CD4-positive, alpha-beta T cell treated with Interleukin-17A for 1 hour (primary cell): ENCODE measurements around the gene PRKAR1B.
"Not testable (repeated sequence)": the region's sequence is repeated elsewhere in the genome, so short reads cannot be mapped to it uniquely, and the experiment has no call there.

Experiments used
- DNase-seq: peaks from one replicate; pipeline ENCODE4 v3.0.0-alpha.2; 2020

PRKAR1B gene

GRCh38 chr7:756928-757560 is 30.0 kb upstream of the PRKAR1B start:
- DNase-seq = no peak

- no peak for DNase-seq
Observed at GRCh38 chr7:756231-756927, 29.3 kb upstream of the PRKAR1B start.

GRCh38 chr7:755413-755805 is 28.3 kb upstream of the PRKAR1B start:
- no peak for DNase-seq

GRCh38 chr7:754531-755412 is 27.7 kb upstream of the PRKAR1B start:
- no peak for DNase-seq

- no peak for DNase-seq
Observed at GRCh38 chr7:753190-753589, 26.1 kb upstream of the PRKAR1B start.

GRCh38 chr7:752256-752655 is 25.2 kb upstream of the PRKAR1B start:
- not testable (repeated sequence) for DNase-seq

GRCh38 chr7:751826-752225 is 24.7 kb upstream of the PRKAR1B start:
- no peak for DNase-seq

GRCh38 chr7:750111-750905 is 23.2 kb upstream of the PRKAR1B start:
- DNase-seq = no peak

- DNase-seq = no peak
Observed at GRCh38 chr7:749140-749551, 22.1 kb upstream of the PRKAR1B start.

GRCh38 chr7:748446-748845 is 21.4 kb upstream of the PRKAR1B start:
- no peak for DNase-seq

GRCh38 chr7:747186-747585 is 20.1 kb upstream of the PRKAR1B start:
- no peak for DNase-seq

- no peak for DNase-seq
Observed at GRCh38 chr7:746155-747061, 19.3 kb upstream of the PRKAR1B start.

- no peak for DNase-seq
Observed at GRCh38 chr7:745431-746154, 18.5 kb upstream of the PRKAR1B start.

GRCh38 chr7:744854-745430 is 17.9 kb upstream of the PRKAR1B start:
- no peak for DNase-seq

- not testable (repeated sequence) for DNase-seq
Observed at GRCh38 chr7:744128-744520, 17.0 kb upstream of the PRKAR1B start.

- DNase-seq = not testable (repeated sequence)
Observed at GRCh38 chr7:743341-744127, 16.5 kb upstream of the PRKAR1B start.

- no peak for DNase-seq
Observed at GRCh38 chr7:742791-743190, 15.7 kb upstream of the PRKAR1B start.

- DNase-seq = no peak
Observed at GRCh38 chr7:741850-742249, 14.8 kb upstream of the PRKAR1B start.

- no peak for DNase-seq
Observed at GRCh38 chr7:741191-741671, 14.2 kb upstream of the PRKAR1B start.
